Kidney capillary endothelial cell (primary cell): ENCODE results near the gene CLIC4.
"Not testable (repeated sequence)": the region's sequence is repeated elsewhere in the genome, so short reads cannot be mapped to it uniquely, and the experiment has no call there.

Experiments used
- DNase-seq: peaks from one replicate; pipeline ENCODE4 v3.0.0-alpha.2; 2018; ENCODE audit warnings: low spot score

CLIC4 gene

GRCh38 chr1:24878775-24879742 is 133.8 kb downstream of the CLIC4 start:
- DNase-seq, result no peak

- no peak for DNase-seq
Observed at GRCh38 chr1:24881034-24881433, 135.8 kb downstream of the CLIC4 start.

GRCh38 chr1:24884751-24885150 is 139.5 kb downstream of the CLIC4 start:
- DNase-seq, result no peak

GRCh38 chr1:24886241-24886640 is 141.0 kb downstream of the CLIC4 start:
- DNase-seq, result no peak

GRCh38 chr1:24888061-24888970 is 143.1 kb downstream of the CLIC4 start:
- DNase-seq, result no peak

GRCh38 chr1:24888971-24889676 is 143.9 kb downstream of the CLIC4 start:
- DNase-seq, result no peak

GRCh38 chr1:24890887-24891286 is 145.6 kb downstream of the CLIC4 start:
- DNase-seq, result no peak

GRCh38 chr1:24891367-24891766 is 146.1 kb downstream of the CLIC4 start:
- DNase-seq, result not testable (repeated sequence)

GRCh38 chr1:24892188-24893153 is 147.2 kb downstream of the CLIC4 start:
- DNase-seq, result no peak

GRCh38 chr1:24893431-24893830 is 148.2 kb downstream of the CLIC4 start:
- DNase-seq, result no peak
